SK-N-SH treated with all-trans-retinoic acid at 6 μM for 48 hours (cell line): ENCODE results near the gene A2M.

ENCODE experiments used
- ATAC-seq: fragments of 200-7000 bp; cut with Tn5 transposase; 3 replicates; pipeline ENCODE4 v1.9.1; 2020; ENCODE audit warnings: mild to moderate bottlenecking, moderate library complexity
- ARNTL ChIP-seq: fragments of 450-650 bp; formaldehyde crosslinking; IDR thresholded peaks from 2 replicates; pipeline ENCODE4 v1.5.0; 2020; ENCODE audit warnings: low read depth, mild to moderate bottlenecking, moderate library complexity, borderline replicate concordance
- BACH2 ChIP-seq: fragments of 250-450 bp; sonication (Bioruptor Pico); IDR thresholded peaks from 2 replicates; pipeline ENCODE4 v1.9.0; 2021; ENCODE audit warnings: mild to moderate bottlenecking, borderline replicate concordance
- CSRNP3 ChIP-seq: fragments of 250-450 bp; sonication (Bioruptor Pico); IDR thresholded peaks from 2 replicates; pipeline ENCODE4 v1.5.1; 2021; ENCODE audit warnings: mild to moderate bottlenecking, moderate library complexity
- GLIS3 ChIP-seq: fragments of 250-450 bp; sonication (Bioruptor Pico); IDR thresholded peaks from 2 replicates; pipeline ENCODE4 v1.5.0; 2020; ENCODE audit warnings: mild to moderate bottlenecking, moderate library complexity
- POU6F1 ChIP-seq: fragments of 250-450 bp; sonication (Bioruptor Pico); IDR thresholded peaks from 2 replicates; pipeline ENCODE4 v1.8.0; 2021; ENCODE audit warnings: low read depth, mild to moderate bottlenecking, moderate library complexity, borderline replicate concordance
- PPARA ChIP-seq: fragments of 250-450 bp; sonication (Bioruptor Pico); IDR thresholded peaks from 2 replicates; pipeline ENCODE4 v1.5.0; 2020; ENCODE audit warnings: mild to moderate bottlenecking, borderline replicate concordance
- RARB ChIP-seq: fragments of 250-450 bp; sonication (Bioruptor Pico); IDR thresholded peaks from 2 replicates; pipeline ENCODE4 v1.8.0; 2021; ENCODE audit warnings: mild to moderate bottlenecking, moderate library complexity
- SNAI2 ChIP-seq: fragments of 250-450 bp; sonication (Bioruptor Pico); IDR thresholded peaks from 2 replicates; pipeline ENCODE4 v1.5.0; 2020; ENCODE audit warnings: mild to moderate bottlenecking, moderate library complexity
- TOX ChIP-seq: fragments of 250-450 bp; sonication (Bioruptor Pico); IDR thresholded peaks from 2 replicates; pipeline ENCODE4 v1.8.0; 2021; ENCODE audit warnings: mild to moderate bottlenecking, moderate library complexity, borderline replicate concordance
- TSHZ2 ChIP-seq: fragments of 250-450 bp; sonication (Bioruptor Pico); IDR thresholded peaks from 2 replicates; pipeline ENCODE4 v1.5.0; 2020; ENCODE audit warnings: mild to moderate bottlenecking, moderate library complexity
- ZC3H10 ChIP-seq: fragments of 250-450 bp; sonication (Bioruptor Pico); IDR thresholded peaks from 2 replicates; pipeline ENCODE4 v1.5.1; 2021; ENCODE audit warnings: mild to moderate bottlenecking, moderate library complexity
- ZFP3 ChIP-seq: fragments of 250-450 bp; sonication (Bioruptor Pico); IDR thresholded peaks from 2 replicates; pipeline ENCODE4 v1.5.0; 2020; ENCODE audit warnings: mild to moderate bottlenecking, moderate library complexity
- ZFP30 ChIP-seq: fragments of 450-650 bp; formaldehyde crosslinking; IDR thresholded peaks from 2 replicates; pipeline ENCODE4 v1.5.0; 2022; ENCODE audit warnings: mild to moderate bottlenecking, moderate library complexity
- ZNF565 ChIP-seq: fragments of 450-650 bp; formaldehyde crosslinking; conservative IDR thresholded peaks from 2 replicates; pipeline ENCODE4 v1.5.0; 2020; ENCODE audit warnings: low read depth, mild to moderate bottlenecking, moderate library complexity
- ZNF70 ChIP-seq: fragments of 450-650 bp; formaldehyde crosslinking; IDR thresholded peaks from 2 replicates; pipeline ENCODE4 v1.5.0; 2020; ENCODE audit warnings: mild to moderate bottlenecking, moderate library complexity
- ZNF8 ChIP-seq: fragments of 450-650 bp; formaldehyde crosslinking; IDR thresholded peaks from 2 replicates; pipeline ENCODE4 v1.5.0; 2020; ENCODE audit warnings: mild to moderate bottlenecking, moderate library complexity
- TF ChIP-seq, protein P1 (sequence below): fragments of 250-450 bp; sonication (Bioruptor Pico); IDR thresholded peaks from 2 replicates; pipeline ENCODE4 v1.5.1; 2020; ENCODE audit warnings: low read depth, mild to moderate bottlenecking, moderate library complexity

The A2M gene

DNA sequence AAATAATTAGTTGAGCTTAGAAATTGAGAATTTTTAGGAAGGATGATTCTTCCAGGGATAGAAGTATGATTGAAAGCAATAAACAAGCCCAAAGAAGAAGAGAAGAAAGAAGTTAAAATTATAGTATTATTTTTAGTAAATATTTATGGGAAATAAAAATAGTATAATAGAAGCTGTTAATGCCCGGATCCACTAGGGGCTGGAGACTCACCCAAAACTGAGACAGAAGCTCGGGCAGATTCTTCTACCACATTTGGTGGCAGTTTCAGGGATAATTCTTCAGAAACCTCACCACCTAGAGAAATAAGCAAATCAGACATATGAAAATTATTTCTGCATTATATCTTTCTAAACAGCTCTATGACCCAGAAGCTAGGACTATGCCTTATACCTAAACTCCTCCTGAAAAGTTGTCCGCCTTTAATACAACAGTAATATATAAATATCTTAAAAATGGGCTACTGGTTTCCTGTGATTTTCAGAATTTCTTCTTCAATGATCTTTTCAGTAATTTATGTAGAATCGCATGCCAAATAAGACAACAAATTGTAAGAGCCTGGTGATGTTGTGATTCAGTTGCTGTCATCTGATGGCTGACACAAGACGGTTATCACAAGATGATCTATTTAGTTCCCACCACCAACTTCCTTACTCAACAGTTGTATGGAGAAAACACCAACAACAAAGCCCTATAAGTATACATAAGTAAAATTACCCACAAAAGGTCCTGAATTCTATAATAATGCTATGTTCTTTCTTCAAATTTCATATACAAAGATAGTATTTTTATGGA is 35.6 kb downstream of the A2M start:
- no peak for ATAC-seq
- TF ChIP-seq ZFP30 (CRISPR knock-in tag): no peak
- TF ChIP-seq CSRNP3 (CRISPR knock-in tag): no peak
- TF ChIP-seq ZNF70 (CRISPR knock-in tag): no peak
- no peak for TF ChIP-seq RARB
- no peak for TF ChIP-seq TSHZ2 (CRISPR knock-in tag)
- TF ChIP-seq ZFP3 (CRISPR knock-in tag): no peak
- no peak for TF ChIP-seq SNAI2 (CRISPR knock-in tag)
- TF ChIP-seq ARNTL: no peak
- TF ChIP-seq ZNF565 (CRISPR knock-in tag): no peak
- no peak for TF ChIP-seq BACH2 (CRISPR knock-in tag)
- no peak for TF ChIP-seq GLIS3 (CRISPR knock-in tag)
- TF ChIP-seq ZC3H10 (CRISPR knock-in tag): no peak
- TF ChIP-seq, all 23 proteins: peak for 0

DNA sequence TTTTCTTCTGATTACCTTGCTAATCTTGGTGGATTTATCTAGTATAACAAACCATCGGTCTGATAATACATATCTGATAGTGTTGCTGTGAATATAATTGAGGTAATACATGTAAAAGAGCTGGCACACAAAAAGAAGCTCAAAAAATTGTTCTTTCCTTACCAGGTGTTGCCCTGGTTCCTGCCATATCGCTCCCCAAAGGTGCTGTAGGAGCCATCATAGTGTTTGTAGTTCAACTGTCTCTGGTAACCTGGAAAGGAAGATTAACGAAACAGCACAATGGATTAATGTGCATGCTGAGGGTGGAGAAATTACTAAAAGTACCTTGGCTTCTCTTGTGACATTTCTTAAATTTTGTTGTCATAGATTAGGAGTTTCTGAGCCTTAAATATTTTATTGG is 36.6 kb downstream of the A2M start:
- ATAC-seq: no peak
- TF ChIP-seq ZNF8 (CRISPR knock-in tag): no peak
- TF ChIP-seq TOX: no peak
- TF ChIP-seq ZNF565 (CRISPR knock-in tag): no peak
- TF ChIP-seq CSRNP3 (CRISPR knock-in tag): no peak
- TF ChIP-seq ZNF70 (CRISPR knock-in tag): no peak
- no peak for TF ChIP-seq ZFP3 (CRISPR knock-in tag)
- TF ChIP-seq TSHZ2 (CRISPR knock-in tag): no peak
- no peak for TF ChIP-seq PPARA
- no peak for TF ChIP-seq SNAI2 (CRISPR knock-in tag)
- TF ChIP-seq BACH2 (CRISPR knock-in tag): no peak
- no peak for TF ChIP-seq ARNTL

DNA sequence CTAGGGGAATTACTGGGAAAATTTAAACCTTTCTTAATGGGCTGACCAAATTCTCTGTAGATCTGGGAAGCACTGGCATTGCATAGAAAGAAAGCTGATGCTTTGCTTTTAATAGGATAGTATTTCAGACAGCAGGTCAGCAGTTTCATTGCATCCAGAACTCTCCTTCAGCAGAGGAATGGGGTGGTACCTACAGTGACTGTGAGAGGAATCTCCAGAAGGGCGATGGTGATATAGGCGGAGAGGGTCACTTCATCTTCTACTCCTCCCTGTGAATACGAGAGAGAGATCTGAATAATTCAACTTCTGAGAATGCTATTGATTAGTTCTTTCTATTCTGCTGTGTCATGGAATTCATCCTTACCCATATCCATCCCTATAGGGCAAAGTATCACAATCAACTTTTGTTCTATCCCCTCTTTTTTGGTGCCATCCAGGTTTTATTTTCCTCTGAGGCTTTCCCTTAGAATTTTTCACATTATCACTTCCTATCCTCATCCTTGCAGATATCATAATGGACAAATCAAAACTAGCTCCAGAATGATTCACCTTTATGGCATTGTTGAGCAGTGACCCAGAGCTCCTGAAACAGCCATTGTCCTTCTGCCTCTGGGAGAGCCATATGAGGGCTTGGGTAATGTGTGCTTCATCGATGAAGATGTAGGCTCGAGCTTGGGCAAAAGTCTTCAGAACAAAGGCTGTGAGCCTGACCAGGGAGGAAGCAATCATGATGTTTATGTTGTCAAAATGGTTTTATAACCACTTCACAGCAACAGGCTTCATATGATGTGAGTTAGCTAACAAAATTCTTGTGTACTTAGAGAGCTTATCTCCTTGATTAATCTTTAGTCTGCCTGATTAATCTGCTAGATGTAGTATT is 38.3 kb downstream of the A2M start:
- no peak for ATAC-seq
- TF ChIP-seq ZNF8 (CRISPR knock-in tag) (no peak), ZFP3 (CRISPR knock-in tag) (no peak), POU6F1 (CRISPR knock-in tag) (no peak), GLIS3 (CRISPR knock-in tag) (no peak), CSRNP3 (CRISPR knock-in tag) (no peak), ZFP30 (CRISPR knock-in tag) (no peak)
- TF ChIP-seq, protein P1, sequence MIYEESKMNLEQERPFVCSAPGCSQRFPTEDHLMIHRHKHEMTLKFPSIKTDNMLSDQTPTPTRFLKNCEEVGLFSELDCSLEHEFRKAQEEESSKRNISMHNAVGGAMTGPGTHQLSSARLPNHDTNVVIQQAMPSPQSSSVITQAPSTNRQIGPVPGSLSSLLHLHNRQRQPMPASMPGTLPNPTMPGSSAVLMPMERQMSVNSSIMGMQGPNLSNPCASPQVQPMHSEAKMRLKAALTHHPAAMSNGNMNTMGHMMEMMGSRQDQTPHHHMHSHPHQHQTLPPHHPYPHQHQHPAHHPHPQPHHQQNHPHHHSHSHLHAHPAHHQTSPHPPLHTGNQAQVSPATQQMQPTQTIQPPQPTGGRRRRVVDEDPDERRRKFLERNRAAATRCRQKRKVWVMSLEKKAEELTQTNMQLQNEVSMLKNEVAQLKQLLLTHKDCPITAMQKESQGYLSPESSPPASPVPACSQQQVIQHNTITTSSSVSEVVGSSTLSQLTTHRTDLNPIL (CRISPR knock-in tag): no peak
